GM12872 (cell line): ENCODE results near the gene YTHDC1.

Source experiments
- TF ChIP-seq, protein P1 (sequence below): IDR thresholded peaks from 3 replicates; pipeline ENCODE4 v1.5.1; 2011; ENCODE audit warnings: low read depth, mild to moderate bottlenecking, low read length, moderate library complexity; ENCODE audit not compliant: insufficient read depth

The YTHDC1 gene

DNA sequence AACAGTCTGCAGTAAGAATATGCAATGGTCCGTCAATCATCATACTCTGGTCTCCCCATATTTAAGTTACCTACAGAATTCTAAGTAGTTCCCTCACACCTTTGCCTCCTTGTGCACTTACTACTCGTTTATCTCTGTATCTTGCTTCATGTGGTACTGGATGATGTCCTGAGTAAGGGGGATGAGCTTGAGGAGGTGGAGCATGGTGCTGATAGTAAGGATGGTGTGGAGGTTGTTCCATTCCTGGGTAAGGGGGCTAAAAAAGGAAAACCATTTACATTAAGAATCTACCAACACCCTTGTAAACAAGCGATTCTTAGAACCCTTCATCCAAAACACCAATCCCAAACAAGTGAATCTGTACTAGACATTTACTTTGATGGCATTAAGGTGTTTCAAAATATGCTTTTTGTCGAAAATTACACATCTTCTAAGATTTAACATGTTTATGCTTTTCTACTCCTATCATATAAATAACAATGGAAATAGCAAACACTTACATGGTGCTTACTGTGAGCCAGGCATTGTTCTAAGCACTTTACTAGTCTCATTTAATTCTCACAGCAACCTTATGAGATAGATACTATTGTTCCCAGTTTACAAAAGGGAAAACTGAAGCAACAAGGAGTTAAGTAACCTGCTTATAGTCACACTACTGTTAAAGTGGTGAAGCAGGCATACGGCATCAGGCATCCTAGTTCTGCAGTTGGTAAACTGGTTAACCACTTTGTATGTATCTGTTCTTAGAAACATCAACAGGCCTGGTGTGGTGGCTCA, 33.5 kb downstream of the YTHDC1 start:
- TF ChIP-seq, protein P1, sequence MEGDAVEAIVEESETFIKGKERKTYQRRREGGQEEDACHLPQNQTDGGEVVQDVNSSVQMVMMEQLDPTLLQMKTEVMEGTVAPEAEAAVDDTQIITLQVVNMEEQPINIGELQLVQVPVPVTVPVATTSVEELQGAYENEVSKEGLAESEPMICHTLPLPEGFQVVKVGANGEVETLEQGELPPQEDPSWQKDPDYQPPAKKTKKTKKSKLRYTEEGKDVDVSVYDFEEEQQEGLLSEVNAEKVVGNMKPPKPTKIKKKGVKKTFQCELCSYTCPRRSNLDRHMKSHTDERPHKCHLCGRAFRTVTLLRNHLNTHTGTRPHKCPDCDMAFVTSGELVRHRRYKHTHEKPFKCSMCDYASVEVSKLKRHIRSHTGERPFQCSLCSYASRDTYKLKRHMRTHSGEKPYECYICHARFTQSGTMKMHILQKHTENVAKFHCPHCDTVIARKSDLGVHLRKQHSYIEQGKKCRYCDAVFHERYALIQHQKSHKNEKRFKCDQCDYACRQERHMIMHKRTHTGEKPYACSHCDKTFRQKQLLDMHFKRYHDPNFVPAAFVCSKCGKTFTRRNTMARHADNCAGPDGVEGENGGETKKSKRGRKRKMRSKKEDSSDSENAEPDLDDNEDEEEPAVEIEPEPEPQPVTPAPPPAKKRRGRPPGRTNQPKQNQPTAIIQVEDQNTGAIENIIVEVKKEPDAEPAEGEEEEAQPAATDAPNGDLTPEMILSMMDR: no peak

DNA sequence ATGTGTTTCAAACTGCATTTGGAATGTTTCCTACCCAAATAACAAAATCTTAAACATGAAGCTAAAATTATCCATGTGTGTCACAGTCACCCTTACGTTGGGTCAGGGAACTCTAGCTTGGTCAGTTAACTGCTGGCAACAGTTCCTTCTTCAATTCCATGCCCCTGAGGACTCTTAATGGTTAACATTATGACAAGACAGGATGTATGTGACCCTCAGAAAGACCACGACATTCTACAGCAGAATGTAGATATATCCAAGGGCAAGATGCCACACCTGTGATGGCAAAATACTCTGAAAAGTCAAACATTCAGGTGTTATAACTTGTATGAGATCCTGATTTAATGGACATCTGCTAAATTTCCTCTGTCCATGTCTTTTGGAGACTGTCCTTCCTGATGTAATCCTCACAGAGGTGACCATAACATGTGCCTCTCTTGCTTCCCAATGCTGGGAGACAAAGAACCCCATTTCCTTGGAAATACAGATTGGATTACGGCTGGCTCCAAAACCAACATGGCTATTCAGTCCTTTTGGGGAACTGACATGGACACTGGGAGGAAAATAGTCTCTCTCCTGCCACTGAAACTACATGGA, 39.1 kb downstream of the YTHDC1 start:
- TF ChIP-seq, protein P1: no peak

DNA sequence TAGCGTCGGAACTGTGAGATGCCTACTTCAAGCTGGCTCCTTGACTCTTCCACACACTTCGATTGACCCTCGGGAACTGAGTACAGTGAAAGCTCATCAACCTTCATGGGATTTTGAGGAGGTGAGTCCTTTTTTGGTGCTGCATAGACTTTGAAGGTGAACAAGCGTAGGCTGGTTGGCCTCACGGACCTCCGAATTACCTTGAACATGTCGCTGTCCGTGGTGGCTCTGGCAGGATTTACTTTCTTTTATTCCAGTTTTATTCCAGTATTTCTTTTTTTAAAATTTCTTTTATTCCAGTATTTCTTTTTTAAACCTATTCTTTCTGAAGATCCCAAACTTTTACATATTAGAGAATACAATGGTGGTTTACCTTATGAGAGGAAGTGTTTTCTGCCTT, 45.2 kb downstream of the YTHDC1 start:
- TF ChIP-seq, protein P1: no peak

DNA sequence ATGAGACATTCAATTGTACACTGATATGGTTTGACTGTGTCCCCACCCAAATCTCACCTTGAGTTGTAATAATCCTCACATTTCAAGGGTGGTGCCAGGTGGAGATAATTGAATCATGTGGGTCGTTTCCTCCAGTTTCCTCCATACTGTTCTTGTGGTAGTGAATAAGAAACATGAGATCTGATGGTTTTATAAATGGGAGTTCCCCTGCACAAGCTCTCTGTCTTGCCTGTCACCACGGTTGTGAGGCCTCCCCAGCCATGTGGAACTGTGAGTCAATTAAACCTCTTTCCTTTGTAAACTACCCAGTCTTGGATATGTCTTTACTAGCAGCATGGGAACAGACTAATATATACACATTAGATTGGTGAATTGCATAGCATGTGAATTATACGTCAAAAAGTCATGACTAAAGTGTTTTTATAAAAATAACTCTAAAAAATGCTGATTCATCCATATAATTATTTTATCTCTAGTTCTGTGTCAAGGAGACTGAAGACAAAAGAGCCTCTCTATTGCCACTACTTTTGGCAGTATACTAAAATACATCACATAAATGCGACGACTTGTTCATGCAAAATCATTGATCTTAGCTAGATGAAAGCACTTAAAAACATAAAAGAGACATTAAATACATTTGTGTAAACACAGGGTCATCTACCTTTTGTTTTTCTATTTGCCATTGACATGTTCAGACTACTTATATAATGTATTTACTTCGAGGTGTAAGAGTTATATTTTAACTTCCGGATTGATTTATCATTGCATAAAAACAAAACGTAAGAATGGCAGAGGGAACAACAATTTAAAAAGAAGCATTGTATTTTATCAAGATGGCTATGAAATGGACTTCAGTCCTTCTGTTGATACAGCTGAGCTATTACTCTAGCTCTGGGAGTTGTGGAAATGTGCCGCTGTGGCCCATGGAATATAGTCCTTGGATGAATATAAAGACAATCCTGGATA, 50.1 kb downstream of the YTHDC1 start:
- TF ChIP-seq, protein P1: no peak

DNA sequence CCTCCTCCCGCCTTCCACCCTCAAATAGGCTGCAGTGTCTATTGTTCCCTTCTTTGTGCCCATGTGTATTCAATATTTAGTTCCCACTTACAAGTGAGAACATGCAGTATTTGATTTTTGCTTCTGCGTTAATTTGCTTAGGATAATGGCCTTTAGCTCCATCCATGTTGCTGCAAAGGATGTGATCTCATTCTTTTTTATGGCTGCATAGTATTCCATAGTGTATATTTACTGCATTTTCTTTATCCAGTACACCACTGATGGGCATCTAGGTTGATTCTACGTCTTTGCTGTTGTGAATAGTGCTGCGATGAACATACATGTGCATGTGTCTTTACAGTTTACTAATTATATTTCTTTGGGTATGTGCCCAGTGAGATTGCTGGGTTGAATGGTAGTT, 52.8 kb downstream of the YTHDC1 start:
- TF ChIP-seq, protein P1: no peak

DNA sequence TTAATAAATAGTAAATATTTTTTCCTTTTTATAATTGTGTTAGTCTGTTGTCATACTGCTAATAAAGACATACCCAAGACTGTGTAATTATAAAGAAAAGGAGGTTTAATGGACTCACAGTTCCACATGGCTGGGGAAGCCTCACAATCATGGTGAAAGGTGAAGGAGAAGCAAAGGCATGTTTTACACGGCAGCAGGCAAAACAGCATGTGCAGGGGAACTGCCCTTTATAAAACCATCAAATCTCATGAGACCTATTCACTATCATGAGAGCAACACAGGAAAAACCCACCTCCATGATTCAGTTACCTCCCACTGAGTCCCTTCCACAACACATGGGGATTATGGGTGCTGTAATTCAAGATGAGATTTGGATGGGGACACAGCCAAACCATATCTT, 58.6 kb downstream of the YTHDC1 start:
- TF ChIP-seq, protein P1: no peak

DNA sequence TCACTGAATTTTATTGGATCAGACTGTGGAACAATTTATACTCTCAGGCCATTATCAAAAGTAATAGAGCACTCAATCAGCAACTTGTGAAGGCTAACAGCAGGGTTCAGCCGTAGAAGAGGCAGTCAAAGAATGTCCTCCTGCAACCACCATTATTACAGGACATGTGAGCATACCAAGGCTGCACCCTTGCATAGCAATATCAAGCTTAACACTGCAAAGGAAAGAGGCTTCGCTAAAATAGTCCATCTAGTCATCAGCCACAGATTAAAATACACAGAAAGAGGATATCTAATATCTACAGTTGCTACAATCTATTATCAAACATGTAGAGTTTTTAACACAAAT, 61.5 kb downstream of the YTHDC1 start:
- TF ChIP-seq, protein P1: no peak
